ENCODE measurements around the gene ECPAS.
"Not testable (repeated sequence)": the region's sequence is repeated elsewhere in the genome, so short reads cannot be mapped to it uniquely, and the experiment has no call there.

The ECPAS gene

GRCh38 chr9:111414406-111414805 lies 69.8 kb downstream of the ECPAS start:
- in situ Hi-C loops (cut with MboI; ENCODE audit: low sequenced_read_pairs) = no loop called here

GRCh38 chr9:111413996-111414395 lies 70.2 kb downstream of the ECPAS start:
- in situ Hi-C loops (cut with MboI; ENCODE audit: low sequenced_read_pairs) = no loop called here

GRCh38 chr9:111412280-111412679 lies 71.9 kb downstream of the ECPAS start:
- in situ Hi-C loops (cut with MboI; ENCODE audit: low sequenced_read_pairs) = no loop called here

- in situ Hi-C loops (cut with MboI; ENCODE audit: low sequenced_read_pairs) = no loop called here
Measured at GRCh38 chr9:111411266-111411665, 72.9 kb downstream of the ECPAS start.

- in situ Hi-C loops (cut with MboI; ENCODE audit: low sequenced_read_pairs) = no loop called here
Measured at GRCh38 chr9:111407813-111408212, 76.4 kb downstream of the ECPAS start.

- in situ Hi-C loops (cut with MboI; ENCODE audit: low sequenced_read_pairs) = no loop called here
Measured at GRCh38 chr9:111405701-111406100, 78.5 kb downstream of the ECPAS start.

GRCh38 chr9:111401486-111401885 lies 82.7 kb downstream of the ECPAS start:
- in situ Hi-C loops (cut with MboI; ENCODE audit: low sequenced_read_pairs) = not testable (repeated sequence)

- in situ Hi-C loops (cut with MboI; ENCODE audit: low sequenced_read_pairs) = no loop called here
Measured at GRCh38 chr9:111400564-111400898, 83.7 kb downstream of the ECPAS start.

- in situ Hi-C loops (cut with MboI; ENCODE audit: low sequenced_read_pairs) = no loop called here
Measured at GRCh38 chr9:111399772-111400563, 84.2 kb downstream of the ECPAS start.

GRCh38 chr9:111399211-111399739 lies 84.9 kb downstream of the ECPAS start:
- in situ Hi-C loops (cut with MboI; ENCODE audit: low sequenced_read_pairs) = no loop called here

- in situ Hi-C loops (cut with MboI; ENCODE audit: low sequenced_read_pairs) = no loop called here
Measured at GRCh38 chr9:111393971-111394370, 90.2 kb downstream of the ECPAS start.

GRCh38 chr9:111389406-111389805 lies 94.8 kb downstream of the ECPAS start:
- in situ Hi-C loops (cut with MboI; ENCODE audit: low sequenced_read_pairs) = no loop called here

GRCh38 chr9:111386386-111386785 lies 97.8 kb downstream of the ECPAS start:
- in situ Hi-C loops (cut with MboI; ENCODE audit: low sequenced_read_pairs) = no loop called here

- in situ Hi-C loops (cut with MboI; ENCODE audit: low sequenced_read_pairs) = no loop called here
Measured at GRCh38 chr9:111381006-111381405, 103.2 kb downstream of the ECPAS start.

- in situ Hi-C loops (cut with MboI; ENCODE audit: low sequenced_read_pairs) = no loop called here
Measured at GRCh38 chr9:111375817-111376564, 108.2 kb downstream of the ECPAS start.

- in situ Hi-C loops (cut with MboI; ENCODE audit: low sequenced_read_pairs) = no loop called here
Measured at GRCh38 chr9:111375062-111375461, 109.1 kb downstream of the ECPAS start.

GRCh38 chr9:111372297-111372696 lies 111.9 kb downstream of the ECPAS start:
- in situ Hi-C loops (cut with MboI; ENCODE audit: low sequenced_read_pairs) = no loop called here

- in situ Hi-C loops (cut with MboI; ENCODE audit: low sequenced_read_pairs) = no loop called here
Measured at GRCh38 chr9:111366978-111367377, 117.2 kb downstream of the ECPAS start.

GRCh38 chr9:111362526-111362925 lies 121.7 kb downstream of the ECPAS start:
- in situ Hi-C loops (cut with MboI; ENCODE audit: low sequenced_read_pairs) = no loop called here

- in situ Hi-C loops (cut with MboI; ENCODE audit: low sequenced_read_pairs) = no loop called here
Measured at GRCh38 chr9:111360881-111361280, 123.3 kb downstream of the ECPAS start.

GRCh38 chr9:111356481-111357244 lies 127.5 kb downstream of the ECPAS start:
- in situ Hi-C loops (cut with MboI; ENCODE audit: low sequenced_read_pairs) = no loop called here
